Nephron progenitor cell (in vitro differentiated cells): ENCODE data around the gene CCR2.

ENCODE experiments used
- DNase-seq: peaks from one replicate; pipeline ENCODE4 v3.0.0; 2021
- H3K27ac Mint-ChIP-seq: 2 replicates; pipeline ENCODE4 v1.8.0; 2021; ENCODE audit warnings: mild to moderate bottlenecking, moderate library complexity, mixed read lengths
- H3K27me3 Mint-ChIP-seq: 2 replicates; pipeline ENCODE4 v1.8.0; 2021; ENCODE audit warnings: mild to moderate bottlenecking, low read depth, mixed read lengths; ENCODE audit not compliant: poor library complexity
- H3K36me3 Mint-ChIP-seq: 2 replicates; pipeline ENCODE4 v1.8.0; 2021; ENCODE audit warnings: low read depth, mixed read lengths
- H3K4me1 Mint-ChIP-seq: 2 replicates; pipeline ENCODE4 v1.8.0; 2021; ENCODE audit warnings: mixed read lengths
- H3K4me3 Mint-ChIP-seq: 2 replicates; pipeline ENCODE4 v1.8.0; 2021; ENCODE audit warnings: mild to moderate bottlenecking, moderate library complexity, mixed read lengths
- H3K9me3 Mint-ChIP-seq: 2 replicates; pipeline ENCODE4 v1.8.0; 2021; ENCODE audit warnings: mild to moderate bottlenecking, moderate library complexity, mixed read lengths
- TF ChIP-seq, protein P1 (sequence below): fragments of 200-600 bp; sonication (generic); IDR thresholded peaks from 2 replicates; pipeline ENCODE4 v1.5.0; 2021; ENCODE audit warnings: antibody characterized with exemption

Gene CCR2

DNA sequence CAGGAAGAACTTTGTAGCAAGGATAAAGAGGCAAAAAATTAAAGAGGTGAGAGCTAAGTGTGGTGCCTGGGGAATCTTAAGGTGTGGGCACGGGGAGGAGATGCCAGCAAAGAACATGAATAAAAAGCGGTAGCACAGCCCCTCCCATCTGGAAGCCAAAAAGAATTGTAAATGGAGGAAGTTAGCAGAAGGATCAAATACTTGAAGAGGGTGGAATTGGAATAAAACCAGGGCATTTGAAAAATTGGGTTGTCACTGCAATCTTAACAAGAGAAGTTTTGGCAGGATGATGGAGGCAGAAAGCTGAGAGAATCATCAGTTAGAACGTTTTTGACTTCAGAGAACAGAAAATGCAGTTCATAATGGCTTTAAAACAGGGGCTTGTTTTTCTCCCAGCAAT is 2.4 kb downstream of the CCR2 start:
- H3K27ac Mint-ChIP-seq, result no peak overlapping the region
- H3K36me3 Mint-ChIP-seq, result no peaks in the 10 kb centered on the region
- H3K4me1 Mint-ChIP-seq, result no peaks in the 10 kb centered on the region
- TF ChIP-seq, protein P1, sequence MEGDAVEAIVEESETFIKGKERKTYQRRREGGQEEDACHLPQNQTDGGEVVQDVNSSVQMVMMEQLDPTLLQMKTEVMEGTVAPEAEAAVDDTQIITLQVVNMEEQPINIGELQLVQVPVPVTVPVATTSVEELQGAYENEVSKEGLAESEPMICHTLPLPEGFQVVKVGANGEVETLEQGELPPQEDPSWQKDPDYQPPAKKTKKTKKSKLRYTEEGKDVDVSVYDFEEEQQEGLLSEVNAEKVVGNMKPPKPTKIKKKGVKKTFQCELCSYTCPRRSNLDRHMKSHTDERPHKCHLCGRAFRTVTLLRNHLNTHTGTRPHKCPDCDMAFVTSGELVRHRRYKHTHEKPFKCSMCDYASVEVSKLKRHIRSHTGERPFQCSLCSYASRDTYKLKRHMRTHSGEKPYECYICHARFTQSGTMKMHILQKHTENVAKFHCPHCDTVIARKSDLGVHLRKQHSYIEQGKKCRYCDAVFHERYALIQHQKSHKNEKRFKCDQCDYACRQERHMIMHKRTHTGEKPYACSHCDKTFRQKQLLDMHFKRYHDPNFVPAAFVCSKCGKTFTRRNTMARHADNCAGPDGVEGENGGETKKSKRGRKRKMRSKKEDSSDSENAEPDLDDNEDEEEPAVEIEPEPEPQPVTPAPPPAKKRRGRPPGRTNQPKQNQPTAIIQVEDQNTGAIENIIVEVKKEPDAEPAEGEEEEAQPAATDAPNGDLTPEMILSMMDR, result no peak
- no peak overlapping the region for H3K4me3 Mint-ChIP-seq
- DNase-seq, result no peak
- no peaks in the 10 kb centered on the region for H3K9me3 Mint-ChIP-seq
- H3K27me3 Mint-ChIP-seq, result peaks cover 49% of the 10 kb centered on the region

DNA sequence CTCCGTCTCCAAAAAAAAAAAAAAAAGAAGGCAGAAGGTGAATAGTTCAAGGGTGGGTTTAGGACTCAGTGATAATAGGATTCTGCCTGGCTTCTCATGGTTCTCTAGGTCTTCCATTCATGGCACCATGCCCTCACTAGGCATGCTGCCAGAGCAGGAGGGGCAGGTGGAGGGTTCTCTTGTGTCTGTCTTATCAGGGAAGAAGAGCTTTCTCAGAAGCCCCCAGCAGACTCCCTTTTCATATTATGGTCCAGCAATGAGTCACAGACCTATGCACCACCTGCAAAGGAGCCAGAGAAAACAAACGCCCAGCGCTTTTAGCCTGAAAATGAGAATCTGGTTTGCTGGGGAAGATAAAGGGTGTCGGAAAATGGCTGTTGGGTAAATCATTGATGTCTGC is 3.0 kb downstream of the CCR2 start:
- H3K27me3 Mint-ChIP-seq, result peaks cover 45% of the 10 kb centered on the region
- H3K36me3 Mint-ChIP-seq, result no peaks in the 10 kb centered on the region
- no peak for DNase-seq
- TF ChIP-seq, protein P1, result no peak
- no peaks in the 10 kb centered on the region for H3K9me3 Mint-ChIP-seq
- H3K4me3 Mint-ChIP-seq, result no peak overlapping the region
- no peaks in the 10 kb centered on the region for H3K4me1 Mint-ChIP-seq
- no peak overlapping the region for H3K27ac Mint-ChIP-seq

DNA sequence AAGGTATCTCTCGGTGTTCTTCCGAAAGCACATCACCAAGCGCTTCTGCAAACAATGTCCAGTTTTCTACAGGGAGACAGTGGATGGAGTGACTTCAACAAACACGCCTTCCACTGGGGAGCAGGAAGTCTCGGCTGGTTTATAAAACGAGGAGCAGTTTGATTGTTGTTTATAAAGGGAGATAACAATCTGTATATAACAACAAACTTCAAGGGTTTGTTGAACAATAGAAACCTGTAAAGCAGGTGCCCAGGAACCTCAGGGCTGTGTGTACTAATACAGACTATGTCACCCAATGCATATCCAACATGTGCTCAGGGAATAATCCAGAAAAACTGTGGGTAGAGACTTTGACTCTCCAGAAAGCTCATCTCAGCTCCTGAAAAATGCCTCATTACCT is 4.6 kb downstream of the CCR2 start:
- TF ChIP-seq, protein P1, result no peak
- no peaks in the 10 kb centered on the region for H3K4me1 Mint-ChIP-seq
- H3K4me3 Mint-ChIP-seq, result no peak overlapping the region
- no peak overlapping the region for H3K27ac Mint-ChIP-seq
- DNase-seq, result no peak
- peaks cover 35% of the 10 kb centered on the region for H3K27me3 Mint-ChIP-seq
- H3K36me3 Mint-ChIP-seq, result no peaks in the 10 kb centered on the region
- H3K9me3 Mint-ChIP-seq, result no peaks in the 10 kb centered on the region

DNA sequence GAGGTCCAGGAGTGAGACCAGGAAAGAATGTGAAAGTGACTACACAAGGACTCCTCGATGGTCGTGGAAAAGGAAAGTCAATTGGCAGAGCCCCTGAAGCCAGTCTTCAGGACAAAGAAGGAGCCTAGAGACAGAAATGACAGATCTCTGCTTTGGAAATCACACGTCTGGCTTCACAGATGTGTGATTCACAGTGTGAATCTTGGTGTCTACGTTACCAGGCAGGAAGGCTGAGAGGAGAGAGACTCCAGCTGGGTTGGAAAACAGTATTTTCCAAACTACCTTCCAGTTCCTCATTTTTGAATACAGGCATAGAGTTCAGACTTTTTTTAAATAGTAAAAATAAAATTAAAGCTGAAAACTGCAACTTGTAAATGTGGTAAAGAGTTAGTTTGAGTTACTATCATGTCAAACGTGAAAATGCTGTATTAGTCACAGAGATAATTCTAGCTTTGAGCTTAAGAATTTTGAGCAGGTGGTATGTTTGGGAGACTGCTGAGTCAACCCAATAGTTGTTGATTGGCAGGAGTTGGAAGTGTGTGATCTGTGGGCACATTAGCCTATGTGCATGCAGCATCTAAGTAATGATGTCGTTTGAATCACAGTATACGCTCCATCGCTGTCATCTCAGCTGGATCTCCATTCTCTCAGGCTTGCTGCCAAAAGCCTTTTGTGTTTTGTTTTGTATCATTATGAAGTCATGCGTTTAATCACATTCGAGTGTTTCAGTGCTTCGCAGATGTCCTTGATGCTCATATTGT is 6.0 kb downstream of the CCR2 start:
- no peaks in the 10 kb centered on the region for H3K9me3 Mint-ChIP-seq
- H3K36me3 Mint-ChIP-seq, result no peaks in the 10 kb centered on the region
- H3K27me3 Mint-ChIP-seq, result peaks cover 28% of the 10 kb centered on the region
- H3K27ac Mint-ChIP-seq, result no peak overlapping the region
- H3K4me3 Mint-ChIP-seq, result no peak overlapping the region
- DNase-seq, result no peak
- TF ChIP-seq, protein P1, result no peak
- no peaks in the 10 kb centered on the region for H3K4me1 Mint-ChIP-seq

DNA sequence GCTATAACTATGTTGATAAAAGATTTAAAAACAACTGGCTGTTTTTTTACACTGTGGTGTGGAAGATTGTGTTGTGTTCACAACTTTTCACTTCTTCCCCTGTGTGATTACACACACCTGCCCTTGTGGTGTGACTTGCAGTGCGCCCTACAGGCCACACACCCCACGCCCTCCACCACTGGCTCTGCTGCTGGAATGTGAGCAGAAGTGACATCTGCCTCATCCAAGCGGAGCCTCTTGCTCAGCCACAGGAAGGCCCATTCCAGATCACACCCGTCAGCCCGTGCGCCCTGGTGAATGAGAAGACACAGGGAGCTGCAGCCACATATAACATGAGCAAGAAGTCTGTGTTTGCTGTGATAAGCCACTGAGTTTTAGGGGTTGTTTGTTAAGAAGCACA is 7.0 kb downstream of the CCR2 start:
- no peak overlapping the region for H3K4me3 Mint-ChIP-seq
- no peak for DNase-seq
- TF ChIP-seq, protein P1, result no peak
- no peaks in the 10 kb centered on the region for H3K9me3 Mint-ChIP-seq
- H3K27ac Mint-ChIP-seq, result no peak overlapping the region
- H3K36me3 Mint-ChIP-seq, result no peaks in the 10 kb centered on the region
- no peaks in the 10 kb centered on the region for H3K4me1 Mint-ChIP-seq
- peaks cover 25% of the 10 kb centered on the region for H3K27me3 Mint-ChIP-seq
